Ovary (tissue), 9 donors: ENCODE results near the gene TNPO3. TPM values are rescaled to one million over a fixed set of nuclear protein-coding genes. Genes with fewer than 3 reads are reported as not detected.

Experiments used
- DNase-seq, 5 donors: peaks; one replicate each; pipeline ENCODE4 v3.0.0-alpha.2; 2019 to 2020
- H3K27ac ChIP-seq, 2 donors: fragments of 200-600 bp; one replicate each; pipeline versions ENCODE4 v1.5.1 to v1.8.0; 2019 to 2022
- H3K27me3 ChIP-seq: fragments of 200-600 bp; one replicate; pipeline ENCODE4 v1.8.0; 2022
- H3K36me3 ChIP-seq: fragments of 200-600 bp; sonication (generic); one replicate; pipeline ENCODE4 v1.5.1; 2019
- H3K4me1 ChIP-seq: one replicate; pipeline ENCODE4 v1.8.1; 2013; ENCODE audit warnings: mild to moderate bottlenecking, moderate library complexity; ENCODE audit not compliant: insufficient read depth
- H3K4me3 ChIP-seq: fragments of 200-600 bp; sonication (generic); one replicate; pipeline ENCODE4 v1.5.1; 2017
- H3K9me3 ChIP-seq, 2 donors: fragments of 200-600 bp in 1 of 2; sonication (generic) in 1 of 2; one replicate each; pipeline versions ENCODE4 v1.5.1 to v1.8.1; 2013 to 2019; ENCODE audit warnings: mild to moderate bottlenecking in 1 of 2, moderate library complexity in 1 of 2
- EP300 ChIP-seq: sonication (generic); formaldehyde crosslinking; IDR thresholded peaks from one replicate; pipeline ENCODE4 v1.6.1; 2017; ENCODE audit warnings: antibody characterized with exemption
- POLR2A ChIP-seq: fragments of 450-650 bp; IDR thresholded peaks from one replicate; pipeline ENCODE4 v1.6.1; 2017; ENCODE audit warnings: antibody characterized with exemption, mild to moderate bottlenecking, moderate library complexity
- WGBS, 3 donors: extraction: QIAGEN DNeasy Blood & Tissue Kit in 1 of 3; methylation state at CpG; one replicate each; pipeline versions ENCODE4 v1.1.5 to v1.1.7; 2013 to 2017; 5-methylcytosine and 5-hydroxymethylcytosine counted together
- intact Hi-C, 4 donors: fragments of 100-400 bp; cut with DNase I; formaldehyde crosslinking; loops; one replicate each; pipeline versions ENCODE4 v1.11.0 to v1.15.1; 2022 to 2023
- polyA plus RNA-seq, 2 donors: library from polyadenylated mRNA; stranded (reverse); fragments of 200-250 nt in 1 of 2; fragments of 350-450 nt in 1 of 2; fragmentation: Illumina TruSeq in 1 of 2; extraction: RNeasy Lipid Tissue Mini Kit (QIAGEN cat#74804) in 1 of 2; gene quantifications; one replicate each; pipeline ENCODE4 v1.2.3, GENCODE V29; 2013 to 2014
- total RNA-seq, 7 donors: library from RNA; depleted of rRNA in 2 of 7; stranded (reverse); fragments of >200 nt in 2 of 7; fragmentation: NEBNext Ultra II Directional in 3 of 7; extraction: Animal tissue kit (Norgen Biotek cat#: 25700) in 3 of 7; gene quantifications; one replicate each; pipeline versions ENCODE4 v1.1.0 to v1.2.4, GENCODE V29; 2016 to 2023
- TF ChIP-seq, protein P1 (sequence below), 3 donors: fragments of 450-650 bp in 2 of 3; fragments of 200-600 bp in 1 of 3; IDR thresholded peaks; one replicate each; pipeline versions ENCODE4 v1.5.1 to v1.8.0; 2016 to 2022; ENCODE audit warnings: antibody characterized with exemption in 3 of 3, mild to moderate bottlenecking in 1 of 3
- donor health status: DM: no; HTN: no; CAD: no; lungs with moderate emphysema.
- donor health status: DM: no; HTN: no; CAD: no.
- donor health status: Bipolar disorder and iron deficiency.
- donor health status: DM: yes; HTN: yes; CAD: no.
- donor health status: DM: no; HTN: no; CAD: no.
- donor health status: DM: yes; HTN: yes; CAD: no.

The TNPO3 gene
- total and polyA plus RNA-seq, 9 donors: 18.6 to 40.1 (median 30.9) TPM

DNA sequence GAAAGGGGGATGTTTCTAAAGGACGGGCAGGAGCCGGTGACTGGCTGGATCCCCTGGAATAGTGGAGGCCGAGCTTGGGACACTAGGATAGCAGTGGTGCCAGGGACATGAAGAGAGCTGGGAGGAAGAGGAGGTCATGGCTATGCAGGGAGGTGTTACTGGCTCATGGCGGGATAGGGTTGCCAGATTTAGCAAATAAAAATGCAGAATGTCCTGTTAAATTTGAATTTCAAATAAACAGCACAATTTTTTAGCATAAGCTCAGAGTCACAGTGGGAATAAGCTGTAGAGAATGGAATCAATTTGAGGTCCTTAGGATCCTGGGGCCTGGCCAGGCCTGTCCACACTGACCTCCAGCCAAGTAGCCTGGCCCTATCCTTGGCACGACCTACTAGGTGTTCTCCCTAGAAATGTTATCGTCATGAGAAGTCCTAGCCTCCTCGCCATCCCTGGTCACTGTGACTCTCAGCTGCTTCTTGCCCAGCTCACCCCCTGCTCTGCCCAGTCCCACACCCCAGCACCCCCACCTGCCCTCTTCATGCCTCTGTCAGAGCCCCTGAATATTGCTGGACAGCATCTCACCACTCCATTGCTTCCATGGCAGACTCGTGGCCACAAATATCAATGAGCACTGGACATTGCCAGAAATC is 136.8 kb downstream of the TNPO3 start:
- DNase-seq: no peak
- no peak overlapping the region for H3K27ac ChIP-seq
- intact Hi-C loops: no loop called here
- no peaks in the 10 kb centered on the region for H3K4me1 ChIP-seq
- TF ChIP-seq POLR2A (no peak), EP300 (no peak)
- TF ChIP-seq, protein P1, sequence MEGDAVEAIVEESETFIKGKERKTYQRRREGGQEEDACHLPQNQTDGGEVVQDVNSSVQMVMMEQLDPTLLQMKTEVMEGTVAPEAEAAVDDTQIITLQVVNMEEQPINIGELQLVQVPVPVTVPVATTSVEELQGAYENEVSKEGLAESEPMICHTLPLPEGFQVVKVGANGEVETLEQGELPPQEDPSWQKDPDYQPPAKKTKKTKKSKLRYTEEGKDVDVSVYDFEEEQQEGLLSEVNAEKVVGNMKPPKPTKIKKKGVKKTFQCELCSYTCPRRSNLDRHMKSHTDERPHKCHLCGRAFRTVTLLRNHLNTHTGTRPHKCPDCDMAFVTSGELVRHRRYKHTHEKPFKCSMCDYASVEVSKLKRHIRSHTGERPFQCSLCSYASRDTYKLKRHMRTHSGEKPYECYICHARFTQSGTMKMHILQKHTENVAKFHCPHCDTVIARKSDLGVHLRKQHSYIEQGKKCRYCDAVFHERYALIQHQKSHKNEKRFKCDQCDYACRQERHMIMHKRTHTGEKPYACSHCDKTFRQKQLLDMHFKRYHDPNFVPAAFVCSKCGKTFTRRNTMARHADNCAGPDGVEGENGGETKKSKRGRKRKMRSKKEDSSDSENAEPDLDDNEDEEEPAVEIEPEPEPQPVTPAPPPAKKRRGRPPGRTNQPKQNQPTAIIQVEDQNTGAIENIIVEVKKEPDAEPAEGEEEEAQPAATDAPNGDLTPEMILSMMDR (IDR thresholded peaks at IDR 0.05): no peak
- H3K36me3 ChIP-seq: no peaks in the 10 kb centered on the region
- H3K4me3 ChIP-seq: no peak overlapping the region
- WGBS, 3 donors: 79 to 80% (median 80%) methylated on average over 8 of the region's 8 CpGs
- H3K27me3 ChIP-seq: no peaks in the 10 kb centered on the region
- no peaks in the 10 kb centered on the region for H3K9me3 ChIP-seq

DNA sequence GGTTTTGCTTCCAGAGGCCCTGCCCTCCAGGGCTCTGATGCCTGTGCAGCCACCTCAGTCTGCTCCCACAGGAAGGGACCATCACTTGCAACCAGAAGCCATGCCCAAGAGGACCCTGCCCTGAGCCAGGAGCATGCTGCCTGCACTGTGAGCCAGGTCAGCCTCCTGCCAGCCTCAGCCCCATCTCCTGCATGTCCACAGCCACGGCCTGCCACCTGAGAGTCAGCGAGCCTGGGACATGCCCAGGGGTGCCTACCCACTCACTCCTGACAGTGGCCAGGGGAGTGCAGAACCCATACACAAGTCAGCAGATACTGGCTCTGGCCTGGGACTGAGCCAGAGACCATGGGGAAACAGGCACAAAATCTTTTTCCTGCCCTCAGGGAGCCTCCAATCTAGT is 137.8 kb downstream of the TNPO3 start:
- Histone ChIP-seq H3K9me3 (no peaks in the 10 kb centered on the region), H3K36me3 (no peaks in the 10 kb centered on the region), H3K4me1 (no peaks in the 10 kb centered on the region), H3K4me3 (no peak overlapping the region), H3K27ac (no peak overlapping the region), H3K27me3 (no peaks in the 10 kb centered on the region)
- WGBS, 3 donors: 90 to 96% (median 94%) methylated on average over 2 of the region's 2 CpGs
- DNase-seq: no peak
- TF ChIP-seq POLR2A: no peak
- no peak for TF ChIP-seq EP300
- TF ChIP-seq, protein P1 (IDR thresholded peaks at IDR 0.05): no peak
- intact Hi-C loops: no loop called here

DNA sequence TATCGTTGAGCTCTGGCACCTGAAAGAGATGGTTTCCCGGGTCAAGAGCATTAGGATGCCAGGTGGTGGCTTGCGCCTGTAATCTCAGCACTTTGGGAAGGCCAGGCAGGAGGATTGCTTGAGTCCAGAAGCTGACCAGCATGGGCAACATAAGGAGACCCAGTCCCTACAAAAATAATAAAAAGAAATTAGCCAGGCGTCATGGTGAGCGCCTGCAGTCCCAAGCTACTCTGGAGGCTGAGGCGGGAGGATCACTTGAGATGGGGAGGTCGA is 138.3 kb downstream of the TNPO3 start:
- no peak for TF ChIP-seq EP300
- TF ChIP-seq, protein P1 (IDR thresholded peaks at IDR 0.05): no peak
- no peak for TF ChIP-seq POLR2A
- 89 to 94% (median 90%) methylated on average over 7 of the region's 7 CpGs for WGBS, 3 donors
- H3K4me3 ChIP-seq: no peak overlapping the region
- no peaks in the 10 kb centered on the region for H3K9me3 ChIP-seq
- H3K27ac ChIP-seq: no peak overlapping the region
- H3K27me3 ChIP-seq: no peaks in the 10 kb centered on the region
- intact Hi-C loops: no loop called here
- no peaks in the 10 kb centered on the region for H3K4me1 ChIP-seq
- H3K36me3 ChIP-seq: no peaks in the 10 kb centered on the region
- no peak for DNase-seq

DNA sequence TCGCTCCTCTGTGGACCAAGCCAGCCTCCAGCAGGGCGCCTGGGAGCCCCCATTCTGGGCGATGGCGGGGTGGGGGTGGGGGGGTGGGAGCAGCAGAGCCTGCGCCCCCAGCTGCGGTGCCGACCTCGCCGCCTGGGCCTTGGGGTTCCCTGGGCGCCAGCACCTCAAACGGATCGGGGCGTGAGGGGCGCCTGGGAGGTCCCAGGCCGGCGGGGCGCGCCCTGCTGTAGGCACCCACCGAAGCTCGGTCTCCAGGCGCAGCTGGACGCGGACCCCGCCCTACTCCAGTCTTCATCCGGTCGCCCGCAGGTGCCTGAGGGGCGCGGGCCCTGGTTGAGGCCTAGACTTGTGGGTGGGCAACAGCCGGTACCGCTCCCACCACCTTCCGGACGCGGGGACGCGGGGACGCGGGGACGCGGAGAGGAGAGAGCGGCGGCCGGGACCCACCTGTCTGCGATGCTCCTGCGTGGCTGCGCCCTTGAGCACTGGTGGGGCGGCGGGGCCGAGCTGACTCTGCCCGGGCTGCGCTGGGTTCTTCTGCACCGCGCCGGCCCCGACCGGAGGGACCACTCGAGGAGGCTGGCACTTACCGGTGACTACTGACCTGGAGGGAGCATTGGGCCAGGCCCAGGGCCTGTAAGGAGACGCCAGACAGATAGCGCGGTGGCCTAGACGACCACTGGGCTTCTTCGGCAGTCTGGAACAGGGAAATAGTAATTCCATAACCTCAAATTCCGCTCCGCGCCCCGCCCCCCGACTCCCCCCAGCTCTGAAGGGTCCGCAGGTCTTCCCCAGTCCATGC is 138.9 kb downstream of the TNPO3 start:
- Histone ChIP-seq H3K4me3 (no peak overlapping the region), H3K9me3 (no peaks in the 10 kb centered on the region), H3K27me3 (no peaks in the 10 kb centered on the region), H3K4me1 (no peaks in the 10 kb centered on the region), H3K36me3 (no peaks in the 10 kb centered on the region), H3K27ac (no peak overlapping the region)
- no peak for DNase-seq
- TF ChIP-seq EP300 (no peak), POLR2A (no peak)
- TF ChIP-seq, protein P1 (IDR thresholded peaks at IDR 0.05): no peak
- 16 to 39% (median 26%) methylated on average over 20 to 69 of the region's 69 CpGs for WGBS, 3 donors
- intact Hi-C loops: no loop called here
